ENCODE data around the gene RSL1D1.

Gene RSL1D1

GRCh38 chr16:11844499-11844898, 6.8 kb downstream of the RSL1D1 start:
- Histone ChIP-seq H2BK5ac (ENCODE audit: low read length) (no peak overlapping the region), H3K4me2 (ENCODE audit: insufficient read depth, low read length, poor library complexity, severe bottlenecking) (no peak overlapping the region), H3K36me3 (replicated peaks in 1 of 2; ENCODE audit: control insufficient read depth in 2 of 2, insufficient read depth in 2 of 2, low read length in 2 of 2) (peaks cover 58 to 95% of the 10 kb centered on the region in 2 donors), H3K23ac (ENCODE audit: low read depth, low read length, poor library complexity) (no peak overlapping the region), H2BK120ac (ENCODE audit: low read depth, low read length) (no peak overlapping the region), H3K27me3 (ENCODE audit: control insufficient read depth in 3 of 3, insufficient read depth in 3 of 3, low read depth in 1 of 3, low read length in 3 of 3) (no peaks in the 10 kb centered on the region), H2BK12ac (ENCODE audit: low read length) (no peak overlapping the region), H2BK15ac (ENCODE audit: low read length) (no peak overlapping the region), H4K91ac (ENCODE audit: low read depth, low read length, poor library complexity) (no peak overlapping the region), H3K4ac (ENCODE audit: low read length) (no peak overlapping the region), H3K18ac (ENCODE audit: low read length) (no peak overlapping the region), H2AK5ac (ENCODE audit: low read depth, low read length) (no peak overlapping the region), H3K79me1 (ENCODE audit: low read depth, low read length) (peaks cover 5% of the 10 kb centered on the region), H3K27ac (replicated peaks; ENCODE audit: low read length) (no peak overlapping the region), H3K9me3 (replicated peaks in 1 of 2; ENCODE audit: control insufficient read depth in 2 of 2, insufficient read depth in 1 of 2, low read depth in 1 of 2, low read length in 2 of 2) (no peaks in the 10 kb centered on the region), H2AFZ (ENCODE audit: low read length) (no peak overlapping the region), H3K9ac (ENCODE audit: low read depth, low read length, poor library complexity) (no peak overlapping the region), H3K14ac (ENCODE audit: low read length) (no peak overlapping the region), H4K8ac (ENCODE audit: low read depth, low read length) (no peak overlapping the region), H3K4me1 (ENCODE audit: control insufficient read depth in 2 of 2, insufficient read depth in 1 of 2, low read depth in 1 of 2, low read length in 2 of 2) (no peaks in the 10 kb centered on the region), H3K4me3 (ENCODE audit: low read length in 2 of 2) (no peak overlapping the region)
- DNase-seq (ENCODE audit: low spot score) = no peak
- WGBS, 2 donors (ENCODE audit: extremely low coverage in 2 of 2, insufficient read length in 2 of 2, insufficient replicate concordance in 1 of 2) = no CpG with 5 or more reads among the region's 4 CpGs

GRCh38 chr16:11843861-11844260, 7.5 kb downstream of the RSL1D1 start:
- H2AFZ ChIP-seq (ENCODE audit: low read length) = no peak overlapping the region
- no peak overlapping the region for H2BK5ac ChIP-seq (ENCODE audit: low read length)
- H3K27ac ChIP-seq (replicated peaks; ENCODE audit: low read length) = no peak overlapping the region
- H2AK5ac ChIP-seq (ENCODE audit: low read depth, low read length) = no peak overlapping the region
- H2BK120ac ChIP-seq (ENCODE audit: low read depth, low read length) = no peak overlapping the region
- peaks cover 3% of the 10 kb centered on the region for H3K79me1 ChIP-seq (ENCODE audit: low read depth, low read length)
- H3K9me3 ChIP-seq (replicated peaks in 1 of 2; ENCODE audit: control insufficient read depth in 2 of 2, insufficient read depth in 1 of 2, low read depth in 1 of 2, low read length in 2 of 2) = no peaks in the 10 kb centered on the region
- H3K4ac ChIP-seq (ENCODE audit: low read length) = no peak overlapping the region
- no peak for DNase-seq (ENCODE audit: low spot score)
- H3K4me3 ChIP-seq (ENCODE audit: low read length in 2 of 2) = no peak overlapping the region
- no peak overlapping the region for H4K8ac ChIP-seq (ENCODE audit: low read depth, low read length)
- peaks cover 57 to 95% of the 10 kb centered on the region in 2 donors for H3K36me3 ChIP-seq (replicated peaks in 1 of 2; ENCODE audit: control insufficient read depth in 2 of 2, insufficient read depth in 2 of 2, low read length in 2 of 2)
- no peak overlapping the region for H3K14ac ChIP-seq (ENCODE audit: low read length)
- H3K9ac ChIP-seq (ENCODE audit: low read depth, low read length, poor library complexity) = no peak overlapping the region
- no peak overlapping the region for H2BK15ac ChIP-seq (ENCODE audit: low read length)
- H3K4me2 ChIP-seq (ENCODE audit: insufficient read depth, low read length, poor library complexity, severe bottlenecking) = no peak overlapping the region
- H4K91ac ChIP-seq (ENCODE audit: low read depth, low read length, poor library complexity) = no peak overlapping the region
- no peaks in the 10 kb centered on the region for H3K27me3 ChIP-seq (ENCODE audit: control insufficient read depth in 3 of 3, insufficient read depth in 3 of 3, low read depth in 1 of 3, low read length in 3 of 3)
- H3K18ac ChIP-seq (ENCODE audit: low read length) = no peak overlapping the region
- H3K4me1 ChIP-seq (ENCODE audit: control insufficient read depth in 2 of 2, insufficient read depth in 1 of 2, low read depth in 1 of 2, low read length in 2 of 2) = no peaks in the 10 kb centered on the region
- no CpG with 5 or more reads among the region's 5 CpGs for WGBS, 2 donors (ENCODE audit: extremely low coverage in 2 of 2, insufficient read length in 2 of 2, insufficient replicate concordance in 1 of 2)
- H3K23ac ChIP-seq (ENCODE audit: low read depth, low read length, poor library complexity) = no peak overlapping the region
- no peak overlapping the region for H2BK12ac ChIP-seq (ENCODE audit: low read length)

- DNase-seq (ENCODE audit: low spot score) = no peak
- WGBS, 2 donors (ENCODE audit: extremely low coverage in 2 of 2, insufficient read length in 2 of 2, insufficient replicate concordance in 1 of 2) = no CpG with 5 or more reads among the region's 11 CpGs
- H3K36me3 ChIP-seq (replicated peaks in 1 of 2; ENCODE audit: control insufficient read depth in 2 of 2, insufficient read depth in 2 of 2, low read length in 2 of 2) = peaks cover 58 to 95% of the 10 kb centered on the region in 2 donors
Measured at GRCh38 chr16:11843206-11843605, 8.1 kb downstream of the RSL1D1 start.

GRCh38 chr16:11841026-11841425, 10.3 kb downstream of the RSL1D1 start:
- Histone ChIP-seq H2BK5ac (ENCODE audit: low read length) (no peak overlapping the region), H3K4me2 (ENCODE audit: insufficient read depth, low read length, poor library complexity, severe bottlenecking) (no peak overlapping the region), H3K14ac (ENCODE audit: low read length) (no peak overlapping the region), H3K9ac (ENCODE audit: low read depth, low read length, poor library complexity) (no peak overlapping the region), H3K27ac (replicated peaks; ENCODE audit: low read length) (no peak overlapping the region), H2BK15ac (ENCODE audit: low read length) (no peak overlapping the region), H3K36me3 (replicated peaks in 1 of 2; ENCODE audit: control insufficient read depth in 2 of 2, insufficient read depth in 2 of 2, low read length in 2 of 2) (peaks cover 61 to 97% of the 10 kb centered on the region in 2 donors), H3K9me3 (replicated peaks in 1 of 2; ENCODE audit: control insufficient read depth in 2 of 2, insufficient read depth in 1 of 2, low read depth in 1 of 2, low read length in 2 of 2) (no peaks in the 10 kb centered on the region), H3K27me3 (ENCODE audit: control insufficient read depth in 3 of 3, insufficient read depth in 3 of 3, low read depth in 1 of 3, low read length in 3 of 3) (no peaks in the 10 kb centered on the region), H4K8ac (ENCODE audit: low read depth, low read length) (no peak overlapping the region), H2BK120ac (ENCODE audit: low read depth, low read length) (no peak overlapping the region), H3K18ac (ENCODE audit: low read length) (no peak overlapping the region), H3K4me3 (ENCODE audit: low read length in 2 of 2) (no peak overlapping the region), H4K91ac (ENCODE audit: low read depth, low read length, poor library complexity) (no peak overlapping the region), H2AK5ac (ENCODE audit: low read depth, low read length) (no peak overlapping the region), H3K4ac (ENCODE audit: low read length) (no peak overlapping the region), H3K79me1 (ENCODE audit: low read depth, low read length) (peaks cover 2% of the 10 kb centered on the region), H2BK12ac (ENCODE audit: low read length) (no peak overlapping the region), H3K23ac (ENCODE audit: low read depth, low read length, poor library complexity) (no peak overlapping the region), H3K4me1 (ENCODE audit: control insufficient read depth in 2 of 2, insufficient read depth in 1 of 2, low read depth in 1 of 2, low read length in 2 of 2) (no peaks in the 10 kb centered on the region), H2AFZ (ENCODE audit: low read length) (no peak overlapping the region)
- DNase-seq (ENCODE audit: low spot score) = no peak
- no CpG with 5 or more reads among the region's 7 CpGs for WGBS, 2 donors (ENCODE audit: extremely low coverage in 2 of 2, insufficient read length in 2 of 2, insufficient replicate concordance in 1 of 2)

More at GRCh38 chr16:11843206-11843605, 8.1 kb downstream of the RSL1D1 start:
- Histone ChIP-seq H2AK5ac (ENCODE audit: low read depth, low read length) (no peak overlapping the region), H4K8ac (ENCODE audit: low read depth, low read length) (no peak overlapping the region), H3K9ac (ENCODE audit: low read depth, low read length, poor library complexity) (no peak overlapping the region), H3K27ac (replicated peaks; ENCODE audit: low read length) (no peak overlapping the region), H2BK120ac (ENCODE audit: low read depth, low read length) (no peak overlapping the region), H2BK5ac (ENCODE audit: low read length) (no peak overlapping the region), H2BK15ac (ENCODE audit: low read length) (no peak overlapping the region), H2BK12ac (ENCODE audit: low read length) (no peak overlapping the region), H3K4me1 (ENCODE audit: control insufficient read depth in 2 of 2, insufficient read depth in 1 of 2, low read depth in 1 of 2, low read length in 2 of 2) (no peaks in the 10 kb centered on the region), H3K27me3 (ENCODE audit: control insufficient read depth in 3 of 3, insufficient read depth in 3 of 3, low read depth in 1 of 3, low read length in 3 of 3) (no peaks in the 10 kb centered on the region), H3K79me1 (ENCODE audit: low read depth, low read length) (peaks cover 2% of the 10 kb centered on the region), H3K14ac (ENCODE audit: low read length) (no peak overlapping the region), H3K4me2 (ENCODE audit: insufficient read depth, low read length, poor library complexity, severe bottlenecking) (no peak overlapping the region), H4K91ac (ENCODE audit: low read depth, low read length, poor library complexity) (no peak overlapping the region), H3K4me3 (ENCODE audit: low read length in 2 of 2) (no peak overlapping the region), H3K23ac (ENCODE audit: low read depth, low read length, poor library complexity) (no peak overlapping the region), H3K9me3 (replicated peaks in 1 of 2; ENCODE audit: control insufficient read depth in 2 of 2, insufficient read depth in 1 of 2, low read depth in 1 of 2, low read length in 2 of 2) (no peaks in the 10 kb centered on the region), H3K4ac (ENCODE audit: low read length) (no peak overlapping the region), H3K18ac (ENCODE audit: low read length) (no peak overlapping the region), H2AFZ (ENCODE audit: low read length) (no peak overlapping the region)

Data from neuronal stem cell (in vitro differentiated cells).